H1 (cell line): ENCODE measurements around the gene SLC2A8. TPM values are rescaled to one million over a fixed set of nuclear protein-coding genes. Genes with fewer than 3 reads are reported as not detected.

Experiments
- GTF2F1 ChIP-seq: IDR thresholded peaks from 2 replicates; pipeline ENCODE4 v1.6.1; 2012; ENCODE audit warnings: low read depth, low read length, improper control_type of control experiment, borderline replicate concordance
- HDAC6 ChIP-seq: IDR thresholded peaks from one replicate; pipeline ENCODE4 v1.7.1; 2012; ENCODE audit warnings: low read depth, mild to moderate bottlenecking, inconsistent platforms, low read length, moderate library complexity
- KDM1A ChIP-seq: fragments of 200-600, 300-600 bp; sonication (generic); IDR thresholded peaks from 2 replicates; pipeline ENCODE4 v1.7.1; 2016; ENCODE audit warnings: mild to moderate bottlenecking, low read length, borderline replicate concordance
- POU5F1 ChIP-seq: IDR thresholded peaks from 2 replicates; pipeline ENCODE4 v1.6.1; 2011; ENCODE audit warnings: low read depth, mild to moderate bottlenecking, low read length, moderate library complexity
- RNF2 ChIP-seq: fragments of 200-900, 300-1000 bp; sonication (generic); IDR thresholded peaks from 2 replicates; pipeline ENCODE4 v1.7.1; 2016; ENCODE audit warnings: borderline replicate concordance, low read depth, mild to moderate bottlenecking, antibody characterized with exemption, low read length; ENCODE audit not compliant: poor library complexity, severe bottlenecking; ENCODE audit errors: missing control alignments
- SP2 ChIP-seq: IDR thresholded peaks from 2 replicates; pipeline ENCODE4 v1.6.1; 2012; ENCODE audit warnings: mild to moderate bottlenecking, low read length, inconsistent platforms
- TCF12 ChIP-seq: IDR thresholded peaks from 2 replicates; pipeline ENCODE4 v1.6.1; 2011; ENCODE audit warnings: low read depth, mild to moderate bottlenecking, low read length
- USF2 ChIP-seq: IDR thresholded peaks from 2 replicates; pipeline ENCODE4 v1.6.1; 2011; ENCODE audit warnings: low read length, improper control_type of control experiment
- YY1 ChIP-seq: IDR thresholded peaks from 2 replicates; pipeline ENCODE4 v1.6.1; 2011; ENCODE audit warnings: low read depth, mild to moderate bottlenecking, low read length
- polyA plus RNA-seq, 7 experiments: library from polyadenylated mRNA; depleted of rRNA in 3 of 7; stranded (reverse) in 5 of 7; unstranded in 2 of 7; fragments of >200 nt in 5 of 7; fragments of 200-250 nt in 2 of 7; gene quantifications; 1 replicate in 5 of 7; 2 replicates in 1 of 7; 4 replicates in 1 of 7; pipeline versions ENCODE4 v1.2.1 to v1.2.3, GENCODE V29; 2011 to 2013; ENCODE audit warnings: missing spikeins in 2 of 7, mixed read lengths in 2 of 7
- total RNA-seq: library from RNA; stranded (reverse); fragmentation: NEBNext Ultra II Directional; extraction: Animal tissue kit (Norgen Biotek cat#: 25700); gene quantifications from 2 replicates; pipeline ENCODE4 v1.2.1, GENCODE V29; 2021
- TF ChIP-seq, protein P1 (sequence below): fragments of 300-600 bp; sonication (generic); IDR thresholded peaks from 2 replicates; pipeline ENCODE4 v1.7.1; 2012; ENCODE audit warnings: low read length, moderate library complexity, mild to moderate bottlenecking, inconsistent platforms; ENCODE audit not compliant: insufficient replicate concordance

SLC2A8 gene
- total and polyA plus RNA-seq, 2 of the 8 experiments (the other 6 are each of a cell fraction or from before 2014, with no cell fraction given): 24.6 to 36.4 TPM

- TF ChIP-seq, protein P1, sequence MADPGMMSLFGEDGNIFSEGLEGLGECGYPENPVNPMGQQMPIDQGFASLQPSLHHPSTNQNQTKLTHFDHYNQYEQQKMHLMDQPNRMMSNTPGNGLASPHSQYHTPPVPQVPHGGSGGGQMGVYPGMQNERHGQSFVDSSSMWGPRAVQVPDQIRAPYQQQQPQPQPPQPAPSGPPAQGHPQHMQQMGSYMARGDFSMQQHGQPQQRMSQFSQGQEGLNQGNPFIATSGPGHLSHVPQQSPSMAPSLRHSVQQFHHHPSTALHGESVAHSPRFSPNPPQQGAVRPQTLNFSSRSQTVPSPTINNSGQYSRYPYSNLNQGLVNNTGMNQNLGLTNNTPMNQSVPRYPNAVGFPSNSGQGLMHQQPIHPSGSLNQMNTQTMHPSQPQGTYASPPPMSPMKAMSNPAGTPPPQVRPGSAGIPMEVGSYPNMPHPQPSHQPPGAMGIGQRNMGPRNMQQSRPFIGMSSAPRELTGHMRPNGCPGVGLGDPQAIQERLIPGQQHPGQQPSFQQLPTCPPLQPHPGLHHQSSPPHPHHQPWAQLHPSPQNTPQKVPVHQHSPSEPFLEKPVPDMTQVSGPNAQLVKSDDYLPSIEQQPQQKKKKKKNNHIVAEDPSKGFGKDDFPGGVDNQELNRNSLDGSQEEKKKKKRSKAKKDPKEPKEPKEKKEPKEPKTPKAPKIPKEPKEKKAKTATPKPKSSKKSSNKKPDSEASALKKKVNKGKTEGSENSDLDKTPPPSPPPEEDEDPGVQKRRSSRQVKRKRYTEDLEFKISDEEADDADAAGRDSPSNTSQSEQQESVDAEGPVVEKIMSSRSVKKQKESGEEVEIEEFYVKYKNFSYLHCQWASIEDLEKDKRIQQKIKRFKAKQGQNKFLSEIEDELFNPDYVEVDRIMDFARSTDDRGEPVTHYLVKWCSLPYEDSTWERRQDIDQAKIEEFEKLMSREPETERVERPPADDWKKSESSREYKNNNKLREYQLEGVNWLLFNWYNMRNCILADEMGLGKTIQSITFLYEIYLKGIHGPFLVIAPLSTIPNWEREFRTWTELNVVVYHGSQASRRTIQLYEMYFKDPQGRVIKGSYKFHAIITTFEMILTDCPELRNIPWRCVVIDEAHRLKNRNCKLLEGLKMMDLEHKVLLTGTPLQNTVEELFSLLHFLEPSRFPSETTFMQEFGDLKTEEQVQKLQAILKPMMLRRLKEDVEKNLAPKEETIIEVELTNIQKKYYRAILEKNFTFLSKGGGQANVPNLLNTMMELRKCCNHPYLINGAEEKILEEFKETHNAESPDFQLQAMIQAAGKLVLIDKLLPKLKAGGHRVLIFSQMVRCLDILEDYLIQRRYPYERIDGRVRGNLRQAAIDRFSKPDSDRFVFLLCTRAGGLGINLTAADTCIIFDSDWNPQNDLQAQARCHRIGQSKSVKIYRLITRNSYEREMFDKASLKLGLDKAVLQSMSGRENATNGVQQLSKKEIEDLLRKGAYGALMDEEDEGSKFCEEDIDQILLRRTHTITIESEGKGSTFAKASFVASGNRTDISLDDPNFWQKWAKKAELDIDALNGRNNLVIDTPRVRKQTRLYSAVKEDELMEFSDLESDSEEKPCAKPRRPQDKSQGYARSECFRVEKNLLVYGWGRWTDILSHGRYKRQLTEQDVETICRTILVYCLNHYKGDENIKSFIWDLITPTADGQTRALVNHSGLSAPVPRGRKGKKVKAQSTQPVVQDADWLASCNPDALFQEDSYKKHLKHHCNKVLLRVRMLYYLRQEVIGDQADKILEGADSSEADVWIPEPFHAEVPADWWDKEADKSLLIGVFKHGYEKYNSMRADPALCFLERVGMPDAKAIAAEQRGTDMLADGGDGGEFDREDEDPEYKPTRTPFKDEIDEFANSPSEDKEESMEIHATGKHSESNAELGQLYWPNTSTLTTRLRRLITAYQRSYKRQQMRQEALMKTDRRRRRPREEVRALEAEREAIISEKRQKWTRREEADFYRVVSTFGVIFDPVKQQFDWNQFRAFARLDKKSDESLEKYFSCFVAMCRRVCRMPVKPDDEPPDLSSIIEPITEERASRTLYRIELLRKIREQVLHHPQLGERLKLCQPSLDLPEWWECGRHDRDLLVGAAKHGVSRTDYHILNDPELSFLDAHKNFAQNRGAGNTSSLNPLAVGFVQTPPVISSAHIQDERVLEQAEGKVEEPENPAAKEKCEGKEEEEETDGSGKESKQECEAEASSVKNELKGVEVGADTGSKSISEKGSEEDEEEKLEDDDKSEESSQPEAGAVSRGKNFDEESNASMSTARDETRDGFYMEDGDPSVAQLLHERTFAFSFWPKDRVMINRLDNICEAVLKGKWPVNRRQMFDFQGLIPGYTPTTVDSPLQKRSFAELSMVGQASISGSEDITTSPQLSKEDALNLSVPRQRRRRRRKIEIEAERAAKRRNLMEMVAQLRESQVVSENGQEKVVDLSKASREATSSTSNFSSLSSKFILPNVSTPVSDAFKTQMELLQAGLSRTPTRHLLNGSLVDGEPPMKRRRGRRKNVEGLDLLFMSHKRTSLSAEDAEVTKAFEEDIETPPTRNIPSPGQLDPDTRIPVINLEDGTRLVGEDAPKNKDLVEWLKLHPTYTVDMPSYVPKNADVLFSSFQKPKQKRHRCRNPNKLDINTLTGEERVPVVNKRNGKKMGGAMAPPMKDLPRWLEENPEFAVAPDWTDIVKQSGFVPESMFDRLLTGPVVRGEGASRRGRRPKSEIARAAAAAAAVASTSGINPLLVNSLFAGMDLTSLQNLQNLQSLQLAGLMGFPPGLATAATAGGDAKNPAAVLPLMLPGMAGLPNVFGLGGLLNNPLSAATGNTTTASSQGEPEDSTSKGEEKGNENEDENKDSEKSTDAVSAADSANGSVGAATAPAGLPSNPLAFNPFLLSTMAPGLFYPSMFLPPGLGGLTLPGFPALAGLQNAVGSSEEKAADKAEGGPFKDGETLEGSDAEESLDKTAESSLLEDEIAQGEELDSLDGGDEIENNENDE: no peak
- TF ChIP-seq RNF2 (no peak), SP2 (no peak), POU5F1 (no peak), HDAC6 (no peak), TCF12 (no peak), YY1 (no peak), GTF2F1 (no peak), KDM1A (no peak), USF2 (no peak)
Measured at GRCh38 chr9:127397646-127398274, 791 bp downstream of the SLC2A8 start (continued).
